ENCODE measurements around the gene EBF3.

GRCh38 chr10:129825826-129826225, 138.2 kb downstream of the EBF3 start:
- no peak for TF ChIP-seq EZH2 (IDR thresholded peaks at IDR 0.05; ENCODE audit: borderline replicate concordance, low read depth, low read length, poor library complexity, severe bottlenecking)
- no peak for TF ChIP-seq CTCF (conservative IDR thresholded peaks at IDR 0.05; ENCODE audit: low read depth, low read length)

All from A673 (cell line).